GM23338 (cell line): ENCODE results near the gene TDG.
"Not testable (repeated sequence)": the region's sequence is repeated elsewhere in the genome, so short reads cannot be mapped to it uniquely, and the experiment has no call there.

Experiments
- CREB1 ChIP-seq: fragments of 250-450 bp; sonication (Bioruptor Pico); IDR thresholded peaks from 2 replicates; pipeline ENCODE4 v1.5.0; 2020; ENCODE audit warnings: low read depth, mild to moderate bottlenecking, moderate library complexity
- CTCF ChIP-seq, 2 experiments: fragments of 200-600 bp in 1 of 2; sonication (generic) in 1 of 2; conservative IDR thresholded peaks; 2 replicates each; pipeline versions ENCODE4 v1.5.1 to v1.6.1; 2016 to 2017; ENCODE audit warnings: antibody characterized with exemption in 2 of 2, low read depth in 2 of 2, mild to moderate bottlenecking in 2 of 2, moderate library complexity in 1 of 2
- ETS1 ChIP-seq: IDR thresholded peaks from 2 replicates; pipeline ENCODE4 v1.6.1; 2016; ENCODE audit warnings: antibody characterized with exemption
- EZH2 ChIP-seq: fragments of 200-600 bp; sonication (generic); IDR thresholded peaks from one replicate; pipeline ENCODE4 v1.8.0; 2017; ENCODE audit warnings: antibody characterized with exemption, mild to moderate bottlenecking, low read depth; ENCODE audit not compliant: unreplicated experiment
- EZH2phosphoT487 ChIP-seq: fragments of 200-600 bp; sonication (generic); IDR thresholded peaks from one replicate; pipeline ENCODE4 v1.8.1; 2018; ENCODE audit warnings: antibody characterized with exemption; ENCODE audit not compliant: unreplicated experiment
- JUNB ChIP-seq: IDR thresholded peaks from one replicate; pipeline ENCODE4 v1.6.1; 2016; ENCODE audit warnings: antibody characterized with exemption; ENCODE audit not compliant: unreplicated experiment
- NANOG ChIP-seq: IDR thresholded peaks from 2 replicates; pipeline ENCODE4 v1.6.1; 2016; ENCODE audit warnings: antibody characterized with exemption, borderline replicate concordance
- POLR2AphosphoS5 ChIP-seq: IDR thresholded peaks from 2 replicates; pipeline ENCODE4 v1.6.1; 2016; ENCODE audit warnings: antibody characterized with exemption, low read depth
- REST ChIP-seq: IDR thresholded peaks from one replicate; pipeline ENCODE4 v1.6.1; 2018; ENCODE audit warnings: antibody characterized with exemption; ENCODE audit not compliant: unreplicated experiment
- STAT1 ChIP-seq: IDR thresholded peaks from one replicate; pipeline ENCODE4 v1.6.1; 2016; ENCODE audit warnings: antibody characterized with exemption; ENCODE audit not compliant: unreplicated experiment
- ZNF114 ChIP-seq: fragments of 250-450 bp; sonication (Bioruptor Pico); IDR thresholded peaks from 2 replicates; pipeline ENCODE4 v1.5.0; 2020; ENCODE audit warnings: mild to moderate bottlenecking, moderate library complexity
- ZNF331 ChIP-seq: fragments of 250-450 bp; sonication (Bioruptor Pico); IDR thresholded peaks from 2 replicates; pipeline ENCODE4 v1.5.0; 2020; ENCODE audit warnings: low read depth, mild to moderate bottlenecking, moderate library complexity
- ZNF462 ChIP-seq: fragments of 250-450 bp; sonication (Bioruptor Pico); IDR thresholded peaks from 2 replicates; pipeline ENCODE4 v1.5.0; 2020; ENCODE audit warnings: mild to moderate bottlenecking, moderate library complexity

- not testable (repeated sequence) for TF ChIP-seq CTCF (conservative IDR thresholded peaks at IDR 0.05; ENCODE audit: low read depth in 2 of 2); POLR2AphosphoS5; REST; EZH2; ETS1; EZH2phosphoT487; ZNF331 (CRISPR knock-in tag); STAT1; JUNB; CREB1 (CRISPR knock-in tag); NANOG; ZNF462 (CRISPR knock-in tag); ZNF114
Observed at GRCh38 chr12:104036143-104036542, 70.5 kb downstream of the TDG start.
